Spleen (tissue), 7 donors: ENCODE measurements around the gene PSMD5.

Experiments used
- POLR2A ChIP-seq, 3 donors: fragments of 450-650 bp; IDR thresholded peaks; one replicate each; pipeline ENCODE4 v1.5.1; 2017; ENCODE audit warnings: antibody characterized with exemption in 3 of 3, mild to moderate bottlenecking in 1 of 3
- POLR2AphosphoS5 ChIP-seq, 3 donors: sonication (generic); formaldehyde crosslinking; IDR thresholded peaks; one replicate each; pipeline ENCODE4 v1.5.1; 2017; ENCODE audit warnings: antibody characterized with exemption in 3 of 3
- TF ChIP-seq, protein P1 (sequence below), 11 experiments: fragments of 200-600 bp in 7 of 11; fragments of 450-650 bp in 4 of 11; sonication (generic) in 4 of 11; IDR thresholded peaks in 8 of 11; conservative IDR thresholded peaks in 3 of 11; 1 replicate in 7 of 11; 2 replicates in 4 of 11; pipeline versions ENCODE4 v1.4.0 to v1.8.0; 2016 to 2021; ENCODE audit warnings: antibody characterized with exemption in 11 of 11, inconsistent platforms in 4 of 11, mild to moderate bottlenecking in 1 of 11
- donor health status: DM: no; HTN: no; CAD: no; lungs with moderate emphysema.
- donor health status: DM: no; HTN: no; CAD: no.
- donor health status: DM: no; HTN: no; CAD: no.

DNA sequence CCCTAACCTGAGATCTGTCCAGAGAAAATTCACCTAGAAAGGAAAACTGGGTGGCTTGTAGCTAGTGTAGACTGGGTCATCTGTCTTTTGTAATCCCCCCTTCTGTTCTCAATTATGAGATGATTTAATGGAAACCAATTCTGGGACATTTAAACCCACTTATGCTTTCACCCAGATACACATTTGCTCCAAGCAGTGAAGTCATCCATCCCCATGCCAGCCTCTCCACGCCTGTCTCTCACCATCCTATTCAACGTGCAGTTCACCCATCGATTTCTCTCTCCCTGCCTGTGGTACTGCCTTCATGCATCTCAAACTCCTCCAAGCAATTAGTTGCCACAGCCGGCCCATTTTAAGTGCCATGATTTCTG is 32.5 kb upstream of the PSMD5 start:
- TF ChIP-seq, protein P1, sequence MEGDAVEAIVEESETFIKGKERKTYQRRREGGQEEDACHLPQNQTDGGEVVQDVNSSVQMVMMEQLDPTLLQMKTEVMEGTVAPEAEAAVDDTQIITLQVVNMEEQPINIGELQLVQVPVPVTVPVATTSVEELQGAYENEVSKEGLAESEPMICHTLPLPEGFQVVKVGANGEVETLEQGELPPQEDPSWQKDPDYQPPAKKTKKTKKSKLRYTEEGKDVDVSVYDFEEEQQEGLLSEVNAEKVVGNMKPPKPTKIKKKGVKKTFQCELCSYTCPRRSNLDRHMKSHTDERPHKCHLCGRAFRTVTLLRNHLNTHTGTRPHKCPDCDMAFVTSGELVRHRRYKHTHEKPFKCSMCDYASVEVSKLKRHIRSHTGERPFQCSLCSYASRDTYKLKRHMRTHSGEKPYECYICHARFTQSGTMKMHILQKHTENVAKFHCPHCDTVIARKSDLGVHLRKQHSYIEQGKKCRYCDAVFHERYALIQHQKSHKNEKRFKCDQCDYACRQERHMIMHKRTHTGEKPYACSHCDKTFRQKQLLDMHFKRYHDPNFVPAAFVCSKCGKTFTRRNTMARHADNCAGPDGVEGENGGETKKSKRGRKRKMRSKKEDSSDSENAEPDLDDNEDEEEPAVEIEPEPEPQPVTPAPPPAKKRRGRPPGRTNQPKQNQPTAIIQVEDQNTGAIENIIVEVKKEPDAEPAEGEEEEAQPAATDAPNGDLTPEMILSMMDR (IDR thresholded peaks at IDR 0.05 in 8 of 11, conservative IDR thresholded peaks at IDR 0.05 in 3 of 11): no peak
- TF ChIP-seq POLR2AphosphoS5 (IDR thresholded peaks at IDR 0.05) (no peak), POLR2A (IDR thresholded peaks at IDR 0.05) (no peak)
